Coronary artery (tissue), 2 donors: ENCODE data around the gene ZNF280A.
"Not testable (repeated sequence)": the region's sequence is repeated elsewhere in the genome, so short reads cannot be mapped to it uniquely, and the experiment has no call there.

Experiments used
- DNase-seq: peaks from one replicate; pipeline ENCODE4 v3.0.0-alpha.2; 2017; ENCODE audit warnings: low spot score
- H3K27ac ChIP-seq, 2 donors: fragments of 200-600 bp; sonication (generic); one replicate each; pipeline ENCODE4 v1.5.1; 2016 to 2019
- H3K4me3 ChIP-seq: fragments of 200-600 bp; sonication (generic); 2 replicates; pipeline ENCODE4 v1.5.1; 2016; ENCODE audit warnings: mild to moderate bottlenecking, moderate library complexity
- CTCF ChIP-seq: fragments of 200-600 bp; sonication (generic); IDR thresholded peaks from one replicate; pipeline ENCODE4 v1.5.1; 2019; ENCODE audit warnings: antibody characterized with exemption

ZNF280A gene

GRCh38 chr22:22533417-22533816 lies 13.3 kb upstream of the ZNF280A start:
- Histone ChIP-seq H3K4me3 (no peak overlapping the region), H3K27ac (no peak overlapping the region)
- no peak for TF ChIP-seq CTCF
- no peak for DNase-seq

- DNase-seq, H3K27ac ChIP-seq, H3K4me3 ChIP-seq: not testable (repeated sequence)
Measured at GRCh38 chr22:22532547-22533071, 12.5 kb upstream of the ZNF280A start.

GRCh38 chr22:22531770-22532546 lies 11.9 kb upstream of the ZNF280A start:
- no peak for TF ChIP-seq CTCF
- Histone ChIP-seq H3K27ac (no peak overlapping the region), H3K4me3 (no peak overlapping the region)
- no peak for DNase-seq

GRCh38 chr22:22528780-22529179 lies 8.7 kb upstream of the ZNF280A start:
- no peak for TF ChIP-seq CTCF
- no peak for DNase-seq
- H3K4me3 ChIP-seq = no peak overlapping the region
- no peak overlapping the region for H3K27ac ChIP-seq

- no peak for TF ChIP-seq CTCF
- no peak for DNase-seq
- no peak overlapping the region for H3K27ac ChIP-seq
- H3K4me3 ChIP-seq = no peak overlapping the region
Measured at GRCh38 chr22:22527312-22527711, 7.2 kb upstream of the ZNF280A start.

- Histone ChIP-seq H3K4me3 (no peak overlapping the region), H3K27ac (no peak overlapping the region)
- TF ChIP-seq CTCF = no peak
- DNase-seq = no peak
Measured at GRCh38 chr22:22526125-22526912, 6.2 kb upstream of the ZNF280A start.

GRCh38 chr22:22523494-22523893 lies 3.4 kb upstream of the ZNF280A start:
- no peak for DNase-seq
- no peak for TF ChIP-seq CTCF
- H3K4me3 ChIP-seq = no peak overlapping the region
- no peak overlapping the region for H3K27ac ChIP-seq
